ENCODE measurements around the gene GPR68.

DNA sequence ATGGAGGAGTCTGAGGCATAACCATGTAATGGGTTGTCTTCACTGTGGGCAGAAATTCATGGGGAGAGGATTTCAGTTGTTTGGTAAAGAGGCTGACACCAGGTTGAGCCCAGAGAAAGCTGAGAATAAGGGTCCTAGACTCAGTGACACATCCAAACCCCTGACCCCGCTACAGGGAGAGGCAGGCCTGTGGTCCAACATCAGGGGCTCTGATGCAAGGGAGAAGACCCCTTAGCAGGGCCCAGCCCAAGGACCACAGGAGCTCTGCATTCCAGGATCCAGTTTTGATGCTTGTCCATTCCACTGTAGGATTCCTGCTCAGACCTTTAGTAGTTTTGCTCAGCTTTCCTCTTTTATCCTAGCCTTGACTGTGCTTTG, 15.5 kb downstream of the GPR68 start:
- TF ChIP-seq, protein P1, sequence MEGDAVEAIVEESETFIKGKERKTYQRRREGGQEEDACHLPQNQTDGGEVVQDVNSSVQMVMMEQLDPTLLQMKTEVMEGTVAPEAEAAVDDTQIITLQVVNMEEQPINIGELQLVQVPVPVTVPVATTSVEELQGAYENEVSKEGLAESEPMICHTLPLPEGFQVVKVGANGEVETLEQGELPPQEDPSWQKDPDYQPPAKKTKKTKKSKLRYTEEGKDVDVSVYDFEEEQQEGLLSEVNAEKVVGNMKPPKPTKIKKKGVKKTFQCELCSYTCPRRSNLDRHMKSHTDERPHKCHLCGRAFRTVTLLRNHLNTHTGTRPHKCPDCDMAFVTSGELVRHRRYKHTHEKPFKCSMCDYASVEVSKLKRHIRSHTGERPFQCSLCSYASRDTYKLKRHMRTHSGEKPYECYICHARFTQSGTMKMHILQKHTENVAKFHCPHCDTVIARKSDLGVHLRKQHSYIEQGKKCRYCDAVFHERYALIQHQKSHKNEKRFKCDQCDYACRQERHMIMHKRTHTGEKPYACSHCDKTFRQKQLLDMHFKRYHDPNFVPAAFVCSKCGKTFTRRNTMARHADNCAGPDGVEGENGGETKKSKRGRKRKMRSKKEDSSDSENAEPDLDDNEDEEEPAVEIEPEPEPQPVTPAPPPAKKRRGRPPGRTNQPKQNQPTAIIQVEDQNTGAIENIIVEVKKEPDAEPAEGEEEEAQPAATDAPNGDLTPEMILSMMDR (tag by site-specific recombination; IDR thresholded peaks at IDR 0.05), result no peak
- TF ChIP-seq, protein P2, sequence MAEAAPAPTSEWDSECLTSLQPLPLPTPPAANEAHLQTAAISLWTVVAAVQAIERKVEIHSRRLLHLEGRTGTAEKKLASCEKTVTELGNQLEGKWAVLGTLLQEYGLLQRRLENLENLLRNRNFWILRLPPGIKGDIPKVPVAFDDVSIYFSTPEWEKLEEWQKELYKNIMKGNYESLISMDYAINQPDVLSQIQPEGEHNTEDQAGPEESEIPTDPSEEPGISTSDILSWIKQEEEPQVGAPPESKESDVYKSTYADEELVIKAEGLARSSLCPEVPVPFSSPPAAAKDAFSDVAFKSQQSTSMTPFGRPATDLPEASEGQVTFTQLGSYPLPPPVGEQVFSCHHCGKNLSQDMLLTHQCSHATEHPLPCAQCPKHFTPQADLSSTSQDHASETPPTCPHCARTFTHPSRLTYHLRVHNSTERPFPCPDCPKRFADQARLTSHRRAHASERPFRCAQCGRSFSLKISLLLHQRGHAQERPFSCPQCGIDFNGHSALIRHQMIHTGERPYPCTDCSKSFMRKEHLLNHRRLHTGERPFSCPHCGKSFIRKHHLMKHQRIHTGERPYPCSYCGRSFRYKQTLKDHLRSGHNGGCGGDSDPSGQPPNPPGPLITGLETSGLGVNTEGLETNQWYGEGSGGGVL (tag by site-specific recombination; IDR thresholded peaks at IDR 0.05), result no peak
